PC-9 (cell line): ENCODE measurements around the gene PKP3. TPM values are rescaled to one million over a fixed set of nuclear protein-coding genes. Genes with fewer than 3 reads are reported as not detected.
"Not testable (repeated sequence)": the region's sequence is repeated elsewhere in the genome, so short reads cannot be mapped to it uniquely, and the experiment has no call there.

ENCODE experiments used
- BruUV-seq: library from RNA; stranded (reverse); fragments of 400-500 nt; replicated peaks from 2 replicates; lab custom pipeline; 2021; lab: Mats Ljungman, UMichigan
- CTCF ChIA-PET: fragments of 300-600 bp; sonication (Branson Sonifier 250); formaldehyde crosslinking; loops from one replicate; lab custom pipeline; 2022; ENCODE audit warnings: antibody characterized with exemption; lab: Charles Lee
- POLR2A ChIA-PET: fragments of 300-600 bp; sonication (Branson Sonifier 250); formaldehyde crosslinking; loops from one replicate; lab custom pipeline; 2022; ENCODE audit warnings: antibody characterized with exemption; ENCODE audit not compliant: unreplicated experiment; lab: Charles Lee
- DNase-seq, 2 experiments: peaks; one replicate each; pipeline versions ENCODE4 v3.0.0 to v3.0.0-alpha.2; 2015 to 2022; ENCODE audit warnings: mixed read lengths in 1 of 2
- H2AFZ ChIP-seq: fragments of 200-600 bp; sonication (generic); 2 replicates; pipeline ENCODE4 v1.8.1; 2017; ENCODE audit warnings: antibody characterized with exemption
- H3F3A ChIP-seq: fragments of 200-600 bp; sonication (generic); 2 replicates; pipeline ENCODE4 v1.8.1; 2017; ENCODE audit warnings: antibody characterized with exemption, mild to moderate bottlenecking, low read depth; ENCODE audit not compliant: insufficient read depth
- H3K27ac ChIP-seq: fragments of 200-600 bp; sonication (generic); 2 replicates; pipeline ENCODE4 v1.6.1; 2016; ENCODE audit warnings: mixed run types
- H3K27me3 ChIP-seq: fragments of 200-600 bp; sonication (generic); 2 replicates; pipeline ENCODE4 v1.6.1; 2016; ENCODE audit warnings: low read depth, mixed run types; ENCODE audit not compliant: insufficient read depth
- H3K36me3 ChIP-seq: fragments of 200-600 bp; sonication (generic); 2 replicates; pipeline ENCODE4 v1.6.1; 2016; ENCODE audit warnings: low read depth, mixed run types
- H3K4me1 ChIP-seq: fragments of 200-600 bp; sonication (generic); replicated peaks from 2 replicates; pipeline ENCODE4 v1.6.1; 2016; ENCODE audit warnings: mixed run types; ENCODE audit not compliant: insufficient read depth
- H3K4me2 ChIP-seq: fragments of 200-600 bp; sonication (generic); 2 replicates; pipeline ENCODE4 v1.6.1; 2017; ENCODE audit warnings: mixed run types
- H3K4me3 ChIP-seq: fragments of 200-600 bp; sonication (generic); 2 replicates; pipeline ENCODE4 v1.6.1; 2016; ENCODE audit warnings: mixed run types
- H3K79me2 ChIP-seq: fragments of 200-600 bp; sonication (generic); 2 replicates; pipeline ENCODE4 v1.6.1; 2017; ENCODE audit warnings: low read depth, mixed run types
- H3K9me2 ChIP-seq: fragments of 200-600 bp; sonication (generic); 2 replicates; pipeline ENCODE4 v1.8.1; 2017; ENCODE audit warnings: mild to moderate bottlenecking; ENCODE audit not compliant: insufficient read depth
- H3K9me3 ChIP-seq: fragments of 200-600 bp; sonication (generic); 2 replicates; pipeline ENCODE4 v1.8.1; 2016; ENCODE audit warnings: low read depth; ENCODE audit not compliant: insufficient read depth
- H4K20me1 ChIP-seq: fragments of 200-600 bp; sonication (generic); 2 replicates; pipeline ENCODE4 v1.8.1; 2017; ENCODE audit not compliant: insufficient read depth
- EZH2 ChIP-seq: fragments of 200-600 bp; sonication (generic); IDR thresholded peaks from 2 replicates; pipeline ENCODE4 v1.8.0; 2017; ENCODE audit warnings: antibody characterized with exemption, low read depth
- intact Hi-C: fragments of 100-400 bp; cut with micrococcal nuclease; formaldehyde crosslinking; loops from one replicate; pipeline ENCODE4 v1.10.0; 2022; ENCODE audit not compliant: unreplicated experiment
- total RNA-seq: library from RNA; stranded (reverse); gene quantifications from 2 replicates; pipeline ENCODE4 v1.2.3, GENCODE V29; 2021
- TF ChIP-seq, protein P1 (sequence below): fragments of 200-600 bp; sonication (generic); conservative IDR thresholded peaks from 2 replicates; pipeline ENCODE4 v1.6.1; 2017; ENCODE audit warnings: mixed run types, antibody characterized with exemption, mild to moderate bottlenecking, moderate library complexity

The PKP3 gene
- total RNA-seq, 1 experiment from 2014 or later: 83.7 TPM

DNA sequence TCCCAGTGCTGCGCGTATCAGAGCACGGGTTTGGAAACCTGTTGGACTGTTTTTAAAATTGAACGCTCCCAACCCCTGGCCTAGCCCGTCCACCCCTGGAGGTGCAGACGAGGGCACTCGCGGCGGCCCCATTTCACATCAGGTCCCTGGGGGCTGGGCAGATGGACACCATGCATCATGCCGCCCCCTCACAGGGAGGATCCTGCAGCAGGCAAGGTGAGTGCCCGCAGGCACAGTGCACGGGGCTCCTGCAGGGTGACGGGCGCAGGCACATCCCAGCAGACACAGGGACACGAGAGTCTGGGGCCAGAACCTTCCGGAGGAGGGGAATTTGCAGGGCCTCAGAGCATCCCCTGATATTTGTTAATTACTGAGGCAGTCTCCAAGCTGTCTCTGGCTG, 40.5 kb downstream of the PKP3 start:
- H3K9me2 ChIP-seq: no peaks in the 10 kb centered on the region
- H3K4me2 ChIP-seq: no peak overlapping the region
- no peaks in the 10 kb centered on the region for H3K79me2 ChIP-seq
- no peaks in the 10 kb centered on the region for H3K36me3 ChIP-seq
- H3K27me3 ChIP-seq: no peaks in the 10 kb centered on the region
- no peak for DNase-seq
- CTCF ChIA-PET: no interaction called here
- no TSS peak for BruUV-seq
- H3K4me3 ChIP-seq: no peak overlapping the region
- POLR2A ChIA-PET: no interaction called here
- H3F3A ChIP-seq: no peaks in the 10 kb centered on the region
- H3K9me3 ChIP-seq: no peaks in the 10 kb centered on the region
- no peaks in the 10 kb centered on the region for H4K20me1 ChIP-seq
- no peak overlapping the region for H2AFZ ChIP-seq
- intact Hi-C loops: no loop called here
- H3K4me1 ChIP-seq: no peaks in the 10 kb centered on the region
- no peak overlapping the region for H3K27ac ChIP-seq
- TF ChIP-seq, protein P1, sequence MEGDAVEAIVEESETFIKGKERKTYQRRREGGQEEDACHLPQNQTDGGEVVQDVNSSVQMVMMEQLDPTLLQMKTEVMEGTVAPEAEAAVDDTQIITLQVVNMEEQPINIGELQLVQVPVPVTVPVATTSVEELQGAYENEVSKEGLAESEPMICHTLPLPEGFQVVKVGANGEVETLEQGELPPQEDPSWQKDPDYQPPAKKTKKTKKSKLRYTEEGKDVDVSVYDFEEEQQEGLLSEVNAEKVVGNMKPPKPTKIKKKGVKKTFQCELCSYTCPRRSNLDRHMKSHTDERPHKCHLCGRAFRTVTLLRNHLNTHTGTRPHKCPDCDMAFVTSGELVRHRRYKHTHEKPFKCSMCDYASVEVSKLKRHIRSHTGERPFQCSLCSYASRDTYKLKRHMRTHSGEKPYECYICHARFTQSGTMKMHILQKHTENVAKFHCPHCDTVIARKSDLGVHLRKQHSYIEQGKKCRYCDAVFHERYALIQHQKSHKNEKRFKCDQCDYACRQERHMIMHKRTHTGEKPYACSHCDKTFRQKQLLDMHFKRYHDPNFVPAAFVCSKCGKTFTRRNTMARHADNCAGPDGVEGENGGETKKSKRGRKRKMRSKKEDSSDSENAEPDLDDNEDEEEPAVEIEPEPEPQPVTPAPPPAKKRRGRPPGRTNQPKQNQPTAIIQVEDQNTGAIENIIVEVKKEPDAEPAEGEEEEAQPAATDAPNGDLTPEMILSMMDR: no peak
- no peak for TF ChIP-seq EZH2

DNA sequence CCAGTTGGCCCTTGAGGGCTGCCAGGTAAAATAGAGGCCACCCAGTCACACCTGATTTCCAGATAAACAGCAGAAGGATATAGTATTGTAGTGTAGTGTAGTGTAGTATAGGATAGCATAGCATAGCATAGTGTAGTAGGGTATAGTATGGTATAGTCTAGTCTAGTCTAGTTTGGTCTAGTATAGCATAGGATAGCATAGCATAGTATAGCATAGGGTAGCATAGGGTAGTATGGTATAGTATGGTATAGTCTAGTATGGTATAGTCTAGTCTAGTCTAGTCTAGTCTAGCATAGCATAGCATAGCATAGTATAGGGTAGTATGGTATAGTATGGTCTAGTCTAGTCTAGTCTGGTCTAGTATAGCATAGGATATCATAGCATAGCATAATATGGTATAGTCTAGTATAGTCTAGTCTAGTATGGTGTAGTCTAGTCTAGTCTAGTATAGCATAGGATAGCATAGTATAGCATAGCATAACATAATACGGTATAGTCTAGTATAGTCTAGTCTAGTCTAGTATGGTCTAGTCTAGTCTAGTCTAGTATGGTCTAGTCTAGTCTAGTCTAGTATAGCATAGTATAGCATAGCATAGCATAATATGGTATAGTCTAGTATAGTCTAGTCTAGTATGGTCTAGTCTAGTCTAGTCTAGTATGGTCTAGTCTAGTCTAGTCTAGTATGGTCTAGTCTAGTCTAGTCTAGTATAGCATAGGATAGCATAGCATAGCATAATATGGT, 41.2 kb downstream of the PKP3 start:
- H3K9me3 ChIP-seq, H3K36me3 ChIP-seq, H3K4me2 ChIP-seq, H3K27me3 ChIP-seq, H2AFZ ChIP-seq, BruUV-seq, H3K27ac ChIP-seq, H3K4me1 ChIP-seq, CTCF ChIA-PET, POLR2A ChIA-PET, DNase-seq, H3K79me2 ChIP-seq, H3K4me3 ChIP-seq, H4K20me1 ChIP-seq, intact Hi-C loops, H3F3A ChIP-seq, H3K9me2 ChIP-seq: not testable (repeated sequence)

DNA sequence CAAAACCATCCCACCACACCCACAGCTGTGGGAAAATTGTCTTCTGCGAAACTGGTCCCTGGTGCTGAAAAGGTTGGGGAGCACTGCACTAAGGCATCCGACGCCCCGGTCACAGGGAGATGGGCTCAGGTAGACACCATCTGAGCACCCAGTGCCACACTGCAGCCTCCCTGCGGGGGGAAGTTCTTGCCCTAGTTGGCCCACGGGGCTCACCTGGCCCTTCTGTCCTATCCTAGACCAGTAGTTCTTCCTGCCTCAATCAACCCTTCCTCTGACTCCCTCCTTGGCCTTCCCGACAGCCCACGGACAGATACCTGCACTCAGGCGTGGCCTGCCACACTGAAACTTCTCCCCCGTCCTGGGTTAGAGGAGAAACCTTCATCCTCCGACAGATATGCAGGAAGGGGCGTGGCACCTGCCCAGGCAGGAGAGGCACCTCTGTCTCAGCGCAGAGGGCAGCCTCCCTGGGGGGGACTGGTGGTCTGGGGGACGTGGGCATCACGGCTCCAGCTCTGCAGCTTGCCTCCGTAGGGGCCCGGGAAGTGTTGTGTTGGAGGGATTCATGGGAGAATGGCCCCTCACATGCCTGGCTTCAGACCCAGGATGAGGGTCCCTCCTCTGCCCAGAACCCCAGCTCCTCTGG, 43.3 kb downstream of the PKP3 start:
- Histone ChIP-seq H3K4me1 (no peaks in the 10 kb centered on the region), H3K27me3 (no peaks in the 10 kb centered on the region), H3K27ac (no peak overlapping the region), H3K9me3 (no peaks in the 10 kb centered on the region), H4K20me1 (no peaks in the 10 kb centered on the region), H3K4me2 (no peak overlapping the region), H2AFZ (no peak overlapping the region), H3K4me3 (no peak overlapping the region), H3F3A (no peaks in the 10 kb centered on the region), H3K79me2 (no peaks in the 10 kb centered on the region), H3K9me2 (no peaks in the 10 kb centered on the region), H3K36me3 (no peaks in the 10 kb centered on the region)
- DNase-seq: no peak
- CTCF ChIA-PET: no interaction called here
- TF ChIP-seq EZH2: no peak
- TF ChIP-seq, protein P1: no peak
- no TSS peak for BruUV-seq
- POLR2A ChIA-PET: no interaction called here
- intact Hi-C loops: no loop called here
